ENCODE results near the gene BHLHA9.

BHLHA9 gene

DNA sequence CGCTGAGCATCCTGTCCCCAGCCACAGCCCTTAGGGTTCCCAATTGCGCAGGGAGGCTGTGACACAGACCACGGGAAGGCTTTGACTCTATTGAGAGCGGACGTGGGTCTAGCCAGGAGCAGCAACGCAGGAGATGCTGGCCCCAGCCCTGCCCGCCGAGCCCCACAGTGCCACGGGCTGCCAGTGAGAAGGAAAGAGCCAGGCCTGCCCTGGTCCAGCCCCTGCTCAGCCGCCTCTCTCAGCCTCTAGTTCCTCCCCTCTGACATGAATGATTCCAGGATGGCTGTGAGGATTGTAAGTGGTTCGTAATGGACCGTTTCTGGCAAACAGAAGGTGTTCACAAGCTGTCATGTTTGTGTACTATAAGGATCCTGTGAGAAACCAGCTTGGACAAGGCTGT, 2.5 kb downstream of the BHLHA9 start:
- TF ChIP-seq Cebpa-rat (IDR thresholded peaks at IDR 0.05), result no peak
- Histone ChIP-seq H3K4me1 (peaks cover 49% of the 10 kb centered on the region), H3K9ac (no peak overlapping the region), H3K4me3 (no peak overlapping the region), H3K36me3 (no peaks in the 10 kb centered on the region), H3K4me2 (no peak overlapping the region), H4K20me1 (no peaks in the 10 kb centered on the region), H3K27ac (no peak overlapping the region), H3K27me3 (peaks cover 27% of the 10 kb centered on the region), H3K9me3 (no peaks in the 10 kb centered on the region)

DNA sequence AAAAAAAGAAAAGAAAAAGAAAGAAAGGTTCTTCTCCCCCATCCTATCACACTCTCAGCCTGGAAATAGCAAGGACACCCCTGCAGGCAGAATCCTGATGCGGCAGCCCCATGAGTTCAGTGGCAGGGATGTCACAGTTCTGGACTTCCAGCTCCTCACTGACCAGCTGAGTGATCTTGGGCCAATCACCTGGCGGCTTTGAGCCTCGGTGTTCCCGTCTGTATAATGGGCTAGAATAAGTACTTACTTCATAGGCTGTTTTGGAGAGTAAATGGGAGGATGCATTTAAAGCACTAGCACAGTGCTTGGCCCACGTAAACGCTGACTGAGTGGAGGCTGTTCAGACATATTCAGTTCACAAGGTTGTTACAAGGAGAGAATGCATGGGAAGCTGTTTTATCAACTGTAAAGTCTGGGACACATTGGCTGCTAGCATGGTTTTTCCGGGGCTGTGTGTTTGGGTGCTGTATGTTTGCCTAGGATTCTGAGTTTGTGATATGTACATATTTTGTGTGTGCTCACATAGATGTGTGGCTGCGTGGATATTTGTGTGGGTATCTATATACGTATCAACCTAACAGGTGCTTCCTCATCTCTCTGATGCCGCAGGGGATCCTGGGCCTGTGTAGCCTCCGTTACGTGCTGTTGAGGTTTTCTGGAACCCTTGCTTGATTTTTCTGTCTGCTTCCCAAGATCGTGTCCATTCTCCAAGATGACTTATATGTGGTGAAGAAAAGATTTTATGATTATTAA, 3.4 kb downstream of the BHLHA9 start:
- H3K4me3 ChIP-seq, result no peak overlapping the region
- H3K36me3 ChIP-seq, result no peaks in the 10 kb centered on the region
- H4K20me1 ChIP-seq, result no peaks in the 10 kb centered on the region
- no peaks in the 10 kb centered on the region for H3K9me3 ChIP-seq
- H3K9ac ChIP-seq, result peak overlapping the region; percentile 5; the same call in 1 of the 2 replicates
- H3K4me2 ChIP-seq, result peak overlapping the region; percentile 74
- no peak overlapping the region; the same call in 1 of the 2 replicates for H3K27ac ChIP-seq
- no peak for TF ChIP-seq Cebpa-rat (IDR thresholded peaks at IDR 0.05)
- peaks cover 44% of the 10 kb centered on the region for H3K4me1 ChIP-seq
- peaks cover 27% of the 10 kb centered on the region for H3K27me3 ChIP-seq

DNA sequence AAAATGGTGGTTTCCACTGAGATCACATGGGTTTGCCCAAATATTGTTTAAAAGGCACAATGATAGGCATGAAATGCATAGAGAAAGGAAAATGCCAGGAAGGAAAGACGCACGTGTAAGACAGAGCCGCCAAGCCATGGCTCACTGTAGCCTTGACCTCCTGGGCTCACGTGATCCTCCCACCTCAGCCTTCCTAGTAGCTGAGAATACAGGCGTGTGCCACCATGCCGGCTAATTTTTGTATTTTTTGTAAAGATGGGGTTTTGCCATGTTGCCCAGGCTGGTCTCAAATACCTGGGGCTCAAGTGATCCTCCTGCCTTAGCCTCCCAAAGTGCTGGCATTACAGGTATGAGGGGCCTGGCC, 4.0 kb downstream of the BHLHA9 start:
- TF ChIP-seq Cebpa-rat (IDR thresholded peaks at IDR 0.05), result no peak
- Histone ChIP-seq H3K9ac (peak overlapping the region; percentile 5; the same call in 1 of the 2 replicates), H3K9me3 (no peaks in the 10 kb centered on the region), H3K4me3 (no peak overlapping the region), H3K4me1 (peaks cover 38% of the 10 kb centered on the region), H3K4me2 (peak overlapping the region; percentile 74), H3K36me3 (no peaks in the 10 kb centered on the region), H3K27ac (peak overlapping the region; percentile 47; the same call in 1 of the 2 replicates), H4K20me1 (no peaks in the 10 kb centered on the region), H3K27me3 (peaks cover 27% of the 10 kb centered on the region)

DNA sequence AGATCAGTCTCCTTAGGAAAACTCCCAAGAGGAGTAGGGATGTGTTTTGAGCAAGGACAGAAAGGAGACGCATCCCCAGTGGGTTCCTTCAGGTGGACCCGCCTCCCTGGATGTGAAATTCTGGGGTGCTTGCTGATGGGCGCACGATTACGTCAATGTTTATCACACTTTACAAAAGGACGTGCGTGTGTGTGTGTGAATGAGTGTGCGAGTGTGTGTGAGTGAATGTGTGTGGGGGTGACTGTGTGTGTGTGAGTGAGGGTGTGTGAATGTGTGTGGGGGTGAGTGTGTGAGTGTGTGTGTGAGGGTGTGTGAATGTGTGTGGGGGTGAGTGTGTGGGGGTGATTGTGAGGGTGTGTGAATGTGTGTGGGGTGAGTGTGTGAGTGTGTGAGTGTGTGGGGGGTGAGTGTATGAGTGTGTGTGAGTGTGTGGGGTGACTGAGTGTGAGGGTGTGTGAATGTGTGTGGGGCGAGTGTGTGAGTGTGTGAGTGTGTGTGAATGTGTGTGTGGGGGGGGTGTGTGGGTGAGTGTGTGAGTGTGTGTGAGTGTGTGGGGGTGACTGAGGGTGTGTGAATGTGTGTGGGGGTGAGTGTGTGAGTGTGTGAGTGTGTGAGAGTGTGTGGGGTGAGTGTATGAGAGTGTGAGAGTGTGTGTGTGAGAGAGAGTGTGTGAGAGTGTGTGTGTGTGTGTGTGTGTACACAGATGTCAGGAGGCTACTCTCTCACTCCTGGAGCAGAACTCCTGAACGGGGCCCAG, 5.1 kb downstream of the BHLHA9 start:
- H3K36me3 ChIP-seq, result no peaks in the 10 kb centered on the region
- no peak for TF ChIP-seq Cebpa-rat (IDR thresholded peaks at IDR 0.05)
- no peaks in the 10 kb centered on the region for H4K20me1 ChIP-seq
- no peak overlapping the region for H3K27ac ChIP-seq
- peaks cover 42% of the 10 kb centered on the region for H3K4me1 ChIP-seq
- no peak overlapping the region for H3K9ac ChIP-seq
- no peaks in the 10 kb centered on the region for H3K9me3 ChIP-seq
- no peak overlapping the region for H3K4me3 ChIP-seq
- H3K27me3 ChIP-seq, result peaks cover 22% of the 10 kb centered on the region
- H3K4me2 ChIP-seq, result peak overlapping the region; percentile 74

DNA sequence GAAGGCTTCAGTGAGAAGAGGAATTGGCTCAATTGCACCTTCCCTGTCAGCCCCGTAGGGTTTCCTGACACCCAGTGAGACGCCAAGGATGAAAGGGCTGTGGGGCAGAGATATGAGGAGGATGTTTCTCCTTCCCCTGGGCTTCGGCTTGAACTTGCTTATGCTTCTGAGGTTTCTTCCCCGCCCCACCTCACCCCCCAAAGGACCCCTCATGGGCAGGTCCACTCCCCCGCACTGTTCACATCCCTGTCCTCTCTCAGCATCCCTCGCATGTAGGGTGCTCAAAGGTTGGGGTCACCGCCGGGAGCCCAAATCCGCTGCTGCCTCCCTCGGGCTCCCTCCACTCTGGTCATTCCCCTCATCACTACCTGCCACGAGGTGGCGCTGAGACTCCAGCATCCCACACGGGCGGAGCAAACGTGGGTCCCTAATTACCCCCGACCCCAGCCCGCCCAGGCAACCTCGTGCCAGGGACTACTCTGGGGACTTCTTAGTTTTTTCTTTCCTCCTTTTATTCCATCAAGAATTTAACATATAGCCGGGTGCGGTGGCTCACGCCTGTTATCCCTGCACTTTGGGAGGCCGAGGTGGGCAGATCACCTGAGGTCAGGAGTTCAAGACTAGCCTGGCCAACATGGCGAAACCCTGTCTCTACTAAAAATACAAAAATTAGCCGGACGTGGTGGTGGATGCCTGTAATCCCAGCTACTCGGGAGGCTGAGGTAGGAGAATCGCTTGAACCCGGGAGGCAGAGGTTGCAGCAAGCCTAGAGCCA, 5.9 kb downstream of the BHLHA9 start:
- Histone ChIP-seq H3K4me1 (peaks cover 46% of the 10 kb centered on the region), H3K27me3 (peaks cover 14% of the 10 kb centered on the region), H3K27ac (no peak overlapping the region), H4K20me1 (no peaks in the 10 kb centered on the region), H3K4me2 (peak overlapping the region; percentile 43), H3K36me3 (no peaks in the 10 kb centered on the region), H3K9me3 (no peaks in the 10 kb centered on the region), H3K9ac (no peak overlapping the region), H3K4me3 (no peak overlapping the region)
- TF ChIP-seq Cebpa-rat (IDR thresholded peaks at IDR 0.05), result no peak

DNA sequence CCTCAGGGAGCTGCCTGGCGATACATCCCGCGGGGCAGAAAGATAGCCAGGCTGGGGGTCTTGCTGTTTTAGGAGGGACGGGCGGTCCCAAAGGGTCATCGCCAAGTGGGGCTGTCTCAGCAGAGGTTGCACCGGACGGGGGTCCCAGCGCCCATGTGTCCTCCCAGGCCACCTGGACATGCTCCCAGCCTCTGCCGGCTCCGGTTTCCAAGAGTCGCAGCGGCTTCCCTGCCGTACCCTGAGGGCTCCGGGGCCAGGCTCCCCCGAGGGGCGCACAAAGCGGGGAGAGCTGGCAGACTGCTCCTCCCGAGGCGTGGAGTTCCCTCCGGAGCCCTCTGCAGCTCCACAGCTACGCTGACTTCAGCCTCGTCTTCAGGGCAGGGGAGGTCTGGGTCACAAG, 10.4 kb downstream of the BHLHA9 start:
- Histone ChIP-seq H4K20me1 (no peaks in the 10 kb centered on the region), H3K4me2 (peak overlapping the region; percentile 53), H3K9me3 (no peaks in the 10 kb centered on the region), H3K9ac (0 out of 2 replicates have a peak overlapping the region, but pooled peaks have one; percentile 10), H3K27me3 (no peaks in the 10 kb centered on the region), H3K4me1 (peaks cover 22% of the 10 kb centered on the region), H3K36me3 (no peaks in the 10 kb centered on the region), H3K4me3 (no peak overlapping the region), H3K27ac (no peak overlapping the region)
- TF ChIP-seq Cebpa-rat (IDR thresholded peaks at IDR 0.05), result no peak

DNA sequence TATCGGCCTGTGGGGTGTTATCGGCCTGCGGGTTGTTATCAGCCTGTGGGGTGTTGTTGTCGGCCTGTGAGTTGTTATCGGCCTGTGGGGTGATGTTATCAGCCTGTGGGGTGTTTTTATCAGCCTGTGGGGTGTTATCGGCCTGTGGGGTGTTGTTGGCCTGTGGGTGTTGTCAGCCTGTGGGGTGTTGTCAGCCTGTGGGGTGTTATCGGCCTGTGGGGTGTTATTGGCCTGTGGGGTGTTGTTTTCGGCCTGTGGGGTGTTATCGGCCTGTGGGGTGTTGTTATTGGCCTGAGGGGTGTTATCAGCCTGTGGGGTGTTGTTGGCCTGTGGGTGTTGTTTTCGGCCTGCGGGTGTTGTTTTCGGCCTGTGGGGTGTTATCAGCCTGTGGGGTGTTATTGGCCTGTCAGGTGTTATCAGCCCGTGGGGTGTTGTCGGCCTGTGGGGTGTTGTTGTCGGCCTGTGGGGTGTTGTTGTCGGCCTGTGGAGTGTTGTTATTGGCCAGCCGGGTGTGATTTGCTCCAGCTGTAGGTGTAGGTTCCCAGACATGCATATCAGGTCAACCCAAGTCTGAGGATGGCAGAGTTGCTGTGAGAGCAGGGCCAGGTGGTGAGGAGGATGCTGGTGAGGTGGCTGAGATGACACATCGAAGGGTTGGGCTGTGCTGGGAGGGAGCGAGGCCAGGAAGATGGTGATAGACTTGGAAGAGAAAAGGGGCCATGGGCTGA, 16.3 kb downstream of the BHLHA9 start:
- peaks cover 13% of the 10 kb centered on the region; the same call in 1 of the 2 replicates for H3K9me3 ChIP-seq
- TF ChIP-seq Cebpa-rat (IDR thresholded peaks at IDR 0.05), result no peak
- no peaks in the 10 kb centered on the region for H4K20me1 ChIP-seq
- no peak overlapping the region for H3K4me3 ChIP-seq
- no peak overlapping the region for H3K4me2 ChIP-seq
- no peaks in the 10 kb centered on the region for H3K36me3 ChIP-seq
- H3K27ac ChIP-seq, result no peak overlapping the region
- H3K27me3 ChIP-seq, result no peaks in the 10 kb centered on the region
- no peak overlapping the region for H3K9ac ChIP-seq
- H3K4me1 ChIP-seq, result no peaks in the 10 kb centered on the region

DNA sequence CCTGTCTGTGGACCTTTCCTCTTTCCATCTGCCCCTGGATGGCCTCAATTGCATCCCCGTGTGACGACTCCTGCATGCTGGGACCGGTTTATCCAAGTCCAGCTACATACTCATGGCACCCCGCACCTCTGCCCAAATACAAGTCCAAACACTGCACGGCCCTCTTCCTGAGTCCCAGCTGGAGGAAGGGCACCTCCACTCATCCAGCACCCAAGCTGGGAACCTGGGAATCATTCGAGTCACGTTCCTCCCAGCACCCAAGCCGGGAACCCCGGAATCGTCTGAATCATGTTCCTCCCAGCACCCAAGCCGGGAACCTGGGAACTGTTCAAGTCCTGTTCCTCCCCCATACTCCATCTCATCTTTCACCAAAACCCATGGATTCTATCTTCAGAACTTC, 19.5 kb downstream of the BHLHA9 start:
- Histone ChIP-seq H3K27me3 (no peaks in the 10 kb centered on the region), H3K36me3 (no peaks in the 10 kb centered on the region), H3K9me3 (peaks cover 13% of the 10 kb centered on the region; the same call in 1 of the 2 replicates), H3K4me2 (no peak overlapping the region), H3K4me3 (no peak overlapping the region), H4K20me1 (no peaks in the 10 kb centered on the region), H3K27ac (no peak overlapping the region), H3K9ac (no peak overlapping the region), H3K4me1 (peaks cover 19% of the 10 kb centered on the region)
- no peak for TF ChIP-seq Cebpa-rat (IDR thresholded peaks at IDR 0.05)

DNA sequence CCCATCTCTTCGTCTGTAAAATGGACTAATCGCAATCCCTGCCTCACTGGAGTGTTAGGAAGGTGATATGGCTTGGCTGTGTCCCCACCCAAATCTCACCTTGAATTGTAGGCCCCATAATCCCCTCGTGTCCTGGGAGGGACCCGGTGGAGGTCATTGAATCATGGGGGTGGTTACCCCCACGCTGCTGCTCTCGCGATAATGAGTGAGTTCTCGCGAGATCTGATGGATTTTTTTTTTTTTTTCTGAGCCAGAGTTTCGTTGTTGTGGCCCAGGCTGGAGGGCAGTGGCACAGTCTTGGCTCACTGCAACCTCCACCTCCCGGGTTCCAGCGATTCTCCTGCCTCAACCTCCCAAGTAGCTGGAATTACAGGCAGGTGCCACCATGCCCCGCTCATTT, 20.4 kb downstream of the BHLHA9 start:
- H3K4me3 ChIP-seq, result no peak overlapping the region
- H3K27me3 ChIP-seq, result no peaks in the 10 kb centered on the region
- H3K27ac ChIP-seq, result no peak overlapping the region
- H3K36me3 ChIP-seq, result no peaks in the 10 kb centered on the region
- no peak for TF ChIP-seq Cebpa-rat (IDR thresholded peaks at IDR 0.05)
- H3K9ac ChIP-seq, result no peak overlapping the region
- H3K4me1 ChIP-seq, result peaks cover 28% of the 10 kb centered on the region
- no peak overlapping the region for H3K4me2 ChIP-seq
- peaks cover 13% of the 10 kb centered on the region; the same call in 1 of the 2 replicates for H3K9me3 ChIP-seq
- H4K20me1 ChIP-seq, result no peaks in the 10 kb centered on the region
